ENCODE results near the gene PLD4. TPM values are rescaled to one million over a fixed set of nuclear protein-coding genes. Genes with fewer than 3 reads are reported as not detected.
A peak's percentile ranks its signal among the peaks of the same experiment; 100 is the strongest.

Gene PLD4
- total RNA-seq, 6 experiments from 2014 or later: 0.05 to 0.18 (median 0.11) TPM

GRCh38 chr14:104892531-104893434 lies 31.9 kb upstream of the PLD4 start:
- H3K4me3 Mint-ChIP-seq: no peak overlapping the region
- H3K4me1 Mint-ChIP-seq (ENCODE audit: low read depth): peaks cover 5% of the 10 kb centered on the region
- TF ChIP-seq CTCF (IDR thresholded peaks at IDR 0.05): no peak
- H3K27ac Mint-ChIP-seq: no peak overlapping the region
- no peaks in the 10 kb centered on the region for H3K9me3 Mint-ChIP-seq
- no peaks in the 10 kb centered on the region; the same call in 1 of the 2 replicates for H3K36me3 Mint-ChIP-seq (ENCODE audit: low read depth)
- DNase-seq: no peak
- H3K27me3 Mint-ChIP-seq (ENCODE audit: insufficient read depth): peaks cover 2% of the 10 kb centered on the region

- peaks cover 5% of the 10 kb centered on the region for H3K4me1 Mint-ChIP-seq (ENCODE audit: low read depth)
- no peak for TF ChIP-seq CTCF (IDR thresholded peaks at IDR 0.05)
- no peak overlapping the region for H3K4me3 Mint-ChIP-seq
- H3K27me3 Mint-ChIP-seq (ENCODE audit: insufficient read depth): peaks cover 3% of the 10 kb centered on the region
- no peaks in the 10 kb centered on the region for H3K9me3 Mint-ChIP-seq
- no peak overlapping the region for H3K27ac Mint-ChIP-seq
- no peaks in the 10 kb centered on the region; the same call in 1 of the 2 replicates for H3K36me3 Mint-ChIP-seq (ENCODE audit: low read depth)
- DNase-seq: no peak
These were observed 31.1 kb upstream of the PLD4 start for GRCh38 chr14:104893435-104894207.

GRCh38 chr14:104894331-104895206 lies 30.1 kb upstream of the PLD4 start:
- no peak for DNase-seq
- Mint-ChIP-seq H3K36me3 (ENCODE audit: low read depth) (no peaks in the 10 kb centered on the region; the same call in 1 of the 2 replicates), H3K9me3 (no peaks in the 10 kb centered on the region), H3K27me3 (ENCODE audit: insufficient read depth) (peaks cover 6% of the 10 kb centered on the region), H3K4me1 (ENCODE audit: low read depth) (peaks cover 5% of the 10 kb centered on the region), H3K27ac (no peak overlapping the region), H3K4me3 (no peak overlapping the region)
- no peak for TF ChIP-seq CTCF (IDR thresholded peaks at IDR 0.05)

- H3K4me3 Mint-ChIP-seq: no peak overlapping the region
- no peak for DNase-seq
- H3K36me3 Mint-ChIP-seq (ENCODE audit: low read depth): no peaks in the 10 kb centered on the region; the same call in 1 of the 2 replicates
- no peaks in the 10 kb centered on the region for H3K9me3 Mint-ChIP-seq
- H3K4me1 Mint-ChIP-seq (ENCODE audit: low read depth): peaks cover 5% of the 10 kb centered on the region
- H3K27me3 Mint-ChIP-seq (ENCODE audit: insufficient read depth): peaks cover 10% of the 10 kb centered on the region
- H3K27ac Mint-ChIP-seq: no peak overlapping the region
- TF ChIP-seq CTCF (IDR thresholded peaks at IDR 0.05): peak; percentile 39; the same call in 1 of the 2 replicates
These were observed 29.4 kb upstream of the PLD4 start for GRCh38 chr14:104895207-104895785.
